ENCODE measurements around the gene ZNF679. TPM values are rescaled to one million over a fixed set of nuclear protein-coding genes. Genes with fewer than 3 reads are reported as not detected.

ZNF679 gene
- total and polyA plus RNA-seq, 7 donors, result not detected

DNA sequence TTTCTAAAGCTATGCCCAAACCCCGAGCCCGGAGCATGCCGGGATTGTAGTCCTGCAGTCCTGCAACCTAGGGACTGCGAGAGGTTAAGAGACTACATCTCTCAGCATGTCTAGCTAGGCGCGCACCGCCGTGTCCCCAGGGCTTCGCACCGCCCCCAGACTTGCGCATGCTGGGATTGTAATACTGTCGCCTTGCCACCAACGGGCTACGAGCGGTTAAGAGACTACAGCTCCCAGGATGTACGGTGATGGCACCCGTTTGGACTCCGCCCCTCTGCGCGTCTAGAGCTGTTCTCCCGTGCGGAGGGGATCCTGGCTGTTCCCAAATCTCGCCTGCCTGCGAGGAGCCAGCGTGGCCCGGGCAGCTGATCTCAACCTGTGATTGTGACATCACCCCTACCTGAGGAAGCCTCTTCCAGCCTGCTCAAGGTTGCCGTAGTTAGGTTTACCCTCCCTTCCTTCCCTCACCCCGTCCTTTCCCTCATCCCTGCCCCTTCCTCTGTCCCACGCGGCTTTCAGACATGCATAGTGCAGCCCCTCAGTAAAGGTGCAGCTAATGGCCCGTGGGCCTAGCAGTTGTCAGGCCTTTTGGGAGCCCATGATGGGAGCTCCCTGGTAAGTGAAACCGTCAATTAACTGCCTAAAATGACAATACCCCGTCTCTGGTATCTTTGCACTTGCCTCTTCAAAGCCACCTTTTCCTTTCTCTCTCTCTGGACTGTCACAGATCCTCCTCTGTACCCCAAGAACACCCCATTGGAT lies 79.2 kb downstream of the ZNF679 start:
- intact Hi-C loops (cut with DNase I), result loop anchor here in 1 of 2 donors (5.0 to 10.0 kb wide), 2 partner anchors 265 to 487 kb away; partner anchors contain the start of gene ZNF138
- H3K27me3 ChIP-seq (ENCODE audit: insufficient read depth in 3 of 3, low read length in 2 of 3), result no peaks in the 10 kb centered on the region
- H3K9me3 ChIP-seq, result no peaks in the 10 kb centered on the region
- WGBS, 3 donors, result 3 to 5% (median 3%) methylated on average over 31 to 33 of the region's 33 CpGs
- ATAC-seq, result peak; percentile 97 to 99 (median 98)
- peak overlapping the region; percentile 79 for H3K4me3 ChIP-seq
- peaks cover 0 to 12% of the 10 kb centered on the region in 2 donors for H3K36me3 ChIP-seq (ENCODE audit: insufficient read depth in 1 of 2, low read depth in 1 of 2)
- DNase-seq, result peak; percentile 88 to 96
- H3K4me1 ChIP-seq, result peaks cover 4% of the 10 kb centered on the region
- peak overlapping the region; percentile 86 for H3K27ac ChIP-seq
- TF ChIP-seq, protein P1, sequence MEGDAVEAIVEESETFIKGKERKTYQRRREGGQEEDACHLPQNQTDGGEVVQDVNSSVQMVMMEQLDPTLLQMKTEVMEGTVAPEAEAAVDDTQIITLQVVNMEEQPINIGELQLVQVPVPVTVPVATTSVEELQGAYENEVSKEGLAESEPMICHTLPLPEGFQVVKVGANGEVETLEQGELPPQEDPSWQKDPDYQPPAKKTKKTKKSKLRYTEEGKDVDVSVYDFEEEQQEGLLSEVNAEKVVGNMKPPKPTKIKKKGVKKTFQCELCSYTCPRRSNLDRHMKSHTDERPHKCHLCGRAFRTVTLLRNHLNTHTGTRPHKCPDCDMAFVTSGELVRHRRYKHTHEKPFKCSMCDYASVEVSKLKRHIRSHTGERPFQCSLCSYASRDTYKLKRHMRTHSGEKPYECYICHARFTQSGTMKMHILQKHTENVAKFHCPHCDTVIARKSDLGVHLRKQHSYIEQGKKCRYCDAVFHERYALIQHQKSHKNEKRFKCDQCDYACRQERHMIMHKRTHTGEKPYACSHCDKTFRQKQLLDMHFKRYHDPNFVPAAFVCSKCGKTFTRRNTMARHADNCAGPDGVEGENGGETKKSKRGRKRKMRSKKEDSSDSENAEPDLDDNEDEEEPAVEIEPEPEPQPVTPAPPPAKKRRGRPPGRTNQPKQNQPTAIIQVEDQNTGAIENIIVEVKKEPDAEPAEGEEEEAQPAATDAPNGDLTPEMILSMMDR (IDR thresholded peaks at IDR 0.05), result no peak

DNA sequence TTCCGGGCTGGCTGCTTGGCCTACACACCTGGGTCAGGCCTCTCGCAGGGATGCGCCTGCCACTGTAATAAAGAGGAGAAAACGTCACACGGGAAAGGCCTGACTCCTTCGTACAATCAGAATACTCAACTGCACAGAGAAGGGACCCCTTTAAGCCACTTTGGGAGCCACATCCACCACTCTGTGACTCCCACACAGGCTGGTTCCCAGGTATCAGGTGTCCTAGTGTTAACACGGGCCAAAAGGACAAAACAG lies 79.7 kb downstream of the ZNF679 start:
- ATAC-seq, result peak in 1 of 4 donors; percentile 8
- TF ChIP-seq, protein P1 (IDR thresholded peaks at IDR 0.05), result no peak
- DNase-seq, result no peak

DNA sequence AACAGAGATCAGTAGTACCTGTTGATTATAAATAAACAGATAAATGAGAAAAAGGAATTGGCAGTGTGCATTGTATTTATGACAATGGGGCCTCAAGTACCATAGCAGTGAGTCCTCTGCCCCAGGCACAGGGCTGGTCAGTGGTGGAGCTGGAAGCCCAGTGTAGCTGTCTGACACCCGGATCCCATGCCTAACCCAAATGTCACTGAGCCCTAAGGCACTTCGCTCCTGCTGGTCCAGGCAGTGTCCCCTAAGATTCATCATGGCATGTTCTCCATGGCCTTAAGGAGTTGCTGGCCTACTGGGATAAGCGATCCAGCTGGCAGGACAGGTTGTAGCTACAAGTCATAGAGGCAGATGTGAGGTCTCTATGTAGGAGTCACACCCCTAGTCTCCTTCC lies 82.2 kb downstream of the ZNF679 start:
- TF ChIP-seq, protein P1 (IDR thresholded peaks at IDR 0.05), result no peak
- intact Hi-C loops (cut with DNase I), result loop anchor here in 1 of 2 donors (10.0 kb wide), 1 partner anchor 304 kb away; no protein-coding TSS in a partner anchor
- Histone ChIP-seq H3K9me3 (no peaks in the 10 kb centered on the region), H3K4me1 (peaks cover 10% of the 10 kb centered on the region), H3K27me3 (ENCODE audit: insufficient read depth in 3 of 3, low read length in 2 of 3) (no peaks in the 10 kb centered on the region), H3K27ac (no peak overlapping the region), H3K36me3 (ENCODE audit: insufficient read depth in 1 of 2, low read depth in 1 of 2) (peaks cover 0 to 12% of the 10 kb centered on the region in 2 donors), H3K4me3 (no peak overlapping the region)
- DNase-seq (no peak), ATAC-seq (no peak)
- 61 to 96% (median 80%) methylated on average over 3 of the region's 3 CpGs for WGBS, 3 donors

More for the DNA sequence above, 79.7 kb downstream of the ZNF679 start:
- peaks cover 0 to 12% of the 10 kb centered on the region in 2 donors for H3K36me3 ChIP-seq (ENCODE audit: insufficient read depth in 1 of 2, low read depth in 1 of 2)
- peak overlapping the region; percentile 79 for H3K4me3 ChIP-seq
- H3K9me3 ChIP-seq, result no peaks in the 10 kb centered on the region
- H3K27ac ChIP-seq, result peak overlapping the region; percentile 86
- H3K27me3 ChIP-seq (ENCODE audit: insufficient read depth in 3 of 3, low read length in 2 of 3), result no peaks in the 10 kb centered on the region
- intact Hi-C loops (cut with DNase I), result loop anchor here in 1 of 2 donors (5.0 to 10.0 kb wide), 2 partner anchors 264 to 487 kb away; partner anchors contain the start of gene ZNF138
- peaks cover 4% of the 10 kb centered on the region for H3K4me1 ChIP-seq
- WGBS, 3 donors, result 57 to 59% (median 59%) methylated on average over 7 of the region's 7 CpGs

DNA sequence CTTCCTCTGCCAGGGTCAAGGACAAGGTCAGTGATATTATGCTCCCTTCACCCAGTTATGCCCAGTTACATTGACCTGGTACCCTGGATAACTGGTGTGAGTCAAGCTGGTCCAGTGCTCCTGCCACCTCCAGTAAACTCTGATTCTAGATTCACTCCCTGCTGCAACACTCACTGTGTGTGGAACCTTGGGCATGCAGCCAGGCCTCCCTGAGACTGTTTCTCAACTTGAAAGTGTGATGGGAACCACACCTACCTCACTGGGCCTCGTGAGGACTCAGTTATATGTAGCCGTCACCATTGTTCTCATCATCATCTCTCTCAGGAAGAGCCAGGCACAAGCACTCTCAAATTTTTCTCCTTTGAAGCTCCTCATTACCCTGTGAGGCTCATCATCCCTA lies 84.6 kb downstream of the ZNF679 start:
- DNase-seq (no peak), ATAC-seq (no peak)
- H3K36me3 ChIP-seq (ENCODE audit: insufficient read depth in 1 of 2, low read depth in 1 of 2), result peaks cover 0 to 12% of the 10 kb centered on the region in 2 donors
- H3K4me3 ChIP-seq, result no peak overlapping the region
- intact Hi-C loops (cut with DNase I), result loop anchor here in 1 of 2 donors (10.0 kb wide), 1 partner anchor 302 kb away; no protein-coding TSS in a partner anchor
- no peak overlapping the region for H3K27ac ChIP-seq
- TF ChIP-seq, protein P1 (IDR thresholded peaks at IDR 0.05), result no peak
- H3K9me3 ChIP-seq, result no peaks in the 10 kb centered on the region
- 54 to 84% (median 64%) methylated on average over 2 of the region's 2 CpGs for WGBS, 3 donors
- no peaks in the 10 kb centered on the region for H3K27me3 ChIP-seq (ENCODE audit: insufficient read depth in 3 of 3, low read length in 2 of 3)
- H3K4me1 ChIP-seq, result peaks cover 6% of the 10 kb centered on the region
